ENCODE results near the gene IGSF8. TPM values are rescaled to one million over a fixed set of nuclear protein-coding genes. Genes with fewer than 3 reads are reported as not detected.
A peak's percentile ranks its signal among the peaks of the same experiment; 100 is the strongest.

IGSF8 gene
- total and polyA plus RNA-seq, 2 of the 8 experiments (the other 6 are each of a cell fraction or from before 2014, with no cell fraction given), result 69.6 to 132 TPM

DNA sequence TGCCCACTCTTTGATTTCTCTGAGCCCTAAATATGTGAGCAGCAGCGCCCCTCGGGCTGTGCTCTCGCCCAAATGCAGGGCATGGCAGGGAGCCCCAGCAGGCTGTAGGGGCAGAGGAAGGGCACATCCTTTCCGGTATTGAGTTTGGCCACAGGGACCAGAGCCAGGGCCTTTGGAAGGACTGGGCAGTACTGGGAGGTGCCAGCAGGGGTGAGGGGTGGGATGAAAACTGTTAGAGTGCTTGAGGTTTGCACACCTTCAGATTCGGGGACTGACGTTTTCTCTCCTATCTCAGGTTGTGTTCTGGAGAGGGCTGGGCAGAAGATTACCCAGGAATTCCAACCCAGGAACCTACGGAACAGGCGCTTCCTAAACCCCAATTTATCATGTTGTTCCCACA is 15.0 kb upstream of the IGSF8 start:
- Histone ChIP-seq H4K20me1 (replicated peaks in 1 of 2; ENCODE audit: control insufficient read depth in 1 of 2, insufficient read depth in 2 of 2, low read length in 2 of 2) (no peaks in the 10 kb centered on the region), H3K27ac (ENCODE audit: low read depth, low read length) (no peak overlapping the region), H3K56ac (replicated peaks; ENCODE audit: insufficient read length, low read depth, low read length) (no peak overlapping the region), H3K4me3 (ENCODE audit: extremely low read depth in 1 of 4, insufficient read depth in 2 of 4, low read depth in 3 of 4, low read length in 4 of 4) (no peak overlapping the region), H3K79me1 (ENCODE audit: low read depth, low read length) (no peaks in the 10 kb centered on the region), H2BK20ac (ENCODE audit: low read length) (0 out of 2 replicates have a peak overlapping the region, but pooled peaks have one; percentile 84), H3K9ac (replicated peaks in 1 of 4; ENCODE audit: extremely low read depth in 1 of 4, low read depth in 3 of 4, low read length in 3 of 4) (no peak overlapping the region), H3K27me3 (replicated peaks in 1 of 4; ENCODE audit: control insufficient read depth in 3 of 4, extremely low read depth in 1 of 4, insufficient read depth in 3 of 4, low read length in 3 of 4) (no peaks in the 10 kb centered on the region; a peak in 1 of 7 replicates), H3K36me3 (ENCODE audit: control insufficient read depth in 2 of 4, insufficient read depth in 4 of 4, low read length in 3 of 4) (no peaks in the 10 kb centered on the region; a peak in 1 of 8 replicates), H3K9me3 (ENCODE audit: insufficient read depth in 2 of 2, low read depth in 1 of 2, low read length in 1 of 2) (no peaks in the 10 kb centered on the region), H4K5ac (ENCODE audit: insufficient read length, low read depth, low read length) (no peak overlapping the region), H2AFZ (ENCODE audit: low read length) (no peak overlapping the region), H4K8ac (ENCODE audit: extremely low read depth, insufficient read depth, low read length) (no peak overlapping the region), H4K91ac (replicated peaks; ENCODE audit: insufficient read length, low read length) (no peak overlapping the region), H2BK120ac (replicated peaks; ENCODE audit: low read depth, low read length) (peak overlapping the region; percentile 24), H3K23ac (ENCODE audit: insufficient read length) (no peak overlapping the region), H2BK15ac (ENCODE audit: low read length) (peak overlapping the region; percentile 67; the same call in 1 of the 2 replicates), H2AK5ac (ENCODE audit: low read depth, low read length) (0 out of 2 replicates have a peak overlapping the region, but pooled peaks have one; percentile 28), H3K23me2 (ENCODE audit: low read depth, low read length) (peaks cover 8% of the 10 kb centered on the region), H3K4me1 (replicated peaks in 1 of 4; ENCODE audit: control insufficient read depth in 3 of 4, insufficient read depth in 4 of 4, low read length in 3 of 4) (peaks cover 17 to 63% (median 46%) of the 10 kb centered on the region in 4 experiments), H3K4ac (replicated peaks; ENCODE audit: insufficient read length, low read depth, low read length) (no peak overlapping the region), H3K14ac (ENCODE audit: insufficient read length) (no peak overlapping the region), H3K4me2 (ENCODE audit: insufficient read depth in 1 of 2, low read depth in 2 of 2, low read length in 2 of 2) (no peak overlapping the region; a peak in 1 of 4 replicates), H3K79me2 (ENCODE audit: control insufficient read depth in 1 of 2, insufficient read depth in 2 of 2, low read length in 2 of 2) (peaks cover 0 to 8% of the 10 kb centered on the region in 2 experiments; a peak in 1 of 4 replicates), H2BK5ac (ENCODE audit: low read depth, low read length) (0 out of 2 replicates have a peak overlapping the region, but pooled peaks have one; percentile 14), H2BK12ac (ENCODE audit: low read depth, low read length) (0 out of 2 replicates have a peak overlapping the region, but pooled peaks have one; percentile 55), H3K18ac (ENCODE audit: extremely low read depth, low read length) (no peak overlapping the region; the same call in 1 of the 2 replicates)
- ChIA-PET CTCF (ENCODE audit: partially characterized antibody) (interaction anchor here (0.9 to 18.1 kb wide), 9 partner anchors 10 to 107 kb away, joined by 3 to 256 read pairs (median 6); partner anchors contain the start of gene CASQ1), POLR2A (ENCODE audit: partially characterized antibody) (interaction anchor here (1.2 kb wide), 1 partner anchor 11 kb away, joined by 3 read pairs; no protein-coding TSS in a partner anchor)
- WGBS, 2 experiments (ENCODE audit: extremely low coverage in 1 of 2, insufficient coverage in 1 of 2, insufficient read length in 1 of 2, insufficient replicate concordance in 2 of 2, low coverage in 1 of 2, low lambda C conversion rate in 2 of 2, missing lambda C conversion rate in 1 of 2), result 76% methylated on average over 8 of the region's 8 CpGs; no CpG with 5 or more reads in 1 of the 2 experiments
- DNase-seq (ENCODE audit: low read depth in 1 of 2, low spot score in 2 of 2) (no peak), FAIRE-seq (peak; percentile 24)
- TF ChIP-seq SIN3A (conservative IDR thresholded peaks at IDR 0.05 in 1 of 2, IDR thresholded peaks at IDR 0.05 in 1 of 2; ENCODE audit: low read depth in 1 of 2, low read length in 2 of 2), result no peak
- no peak for TF ChIP-seq CTBP2 (IDR thresholded peaks at IDR 0.05; ENCODE audit: borderline replicate concordance, insufficient read depth, insufficient read length, low read length)
- TF ChIP-seq, protein P1, sequence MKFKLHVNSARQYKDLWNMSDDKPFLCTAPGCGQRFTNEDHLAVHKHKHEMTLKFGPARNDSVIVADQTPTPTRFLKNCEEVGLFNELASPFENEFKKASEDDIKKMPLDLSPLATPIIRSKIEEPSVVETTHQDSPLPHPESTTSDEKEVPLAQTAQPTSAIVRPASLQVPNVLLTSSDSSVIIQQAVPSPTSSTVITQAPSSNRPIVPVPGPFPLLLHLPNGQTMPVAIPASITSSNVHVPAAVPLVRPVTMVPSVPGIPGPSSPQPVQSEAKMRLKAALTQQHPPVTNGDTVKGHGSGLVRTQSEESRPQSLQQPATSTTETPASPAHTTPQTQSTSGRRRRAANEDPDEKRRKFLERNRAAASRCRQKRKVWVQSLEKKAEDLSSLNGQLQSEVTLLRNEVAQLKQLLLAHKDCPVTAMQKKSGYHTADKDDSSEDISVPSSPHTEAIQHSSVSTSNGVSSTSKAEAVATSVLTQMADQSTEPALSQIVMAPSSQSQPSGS (IDR thresholded peaks at IDR 0.05; ENCODE audit: low read length), result no peak
- no peak for TF ChIP-seq SIRT6 (IDR thresholded peaks at IDR 0.05; ENCODE audit: low read length)
- TF ChIP-seq SP2 (IDR thresholded peaks at IDR 0.05; ENCODE audit: low read length), result no peak
- TF ChIP-seq POU5F1 (IDR thresholded peaks at IDR 0.05; ENCODE audit: low read depth, low read length), result no peak
- TF ChIP-seq CTCF (IDR thresholded peaks at IDR 0.05; ENCODE audit: control extremely low read depth in 1 of 3, insufficient read depth in 1 of 3, low read depth in 1 of 3, low read length in 3 of 3), result peak in 2 of 3 experiments; percentile 19 to 21; a peak in 2 of 4 replicates
- TF ChIP-seq GTF2F1 (IDR thresholded peaks at IDR 0.05; ENCODE audit: borderline replicate concordance, low read depth, low read length), result no peak

Data from H1 (cell line).